IMR-90 (cell line): ENCODE data around the gene CLASP1. TPM values are rescaled to one million over a fixed set of nuclear protein-coding genes. Genes with fewer than 3 reads are reported as not detected.

Experiments
- ATAC-seq: fragments of 200-7000 bp; cut with Tn5 transposase; 2 replicates; pipeline ENCODE4 v1.9.1; 2020; ENCODE audit warnings: low read depth, mild to moderate bottlenecking, moderate library complexity
- BruUV-seq: library from RNA; stranded (reverse); fragments of 400-500 nt; replicated peaks from 2 replicates; lab custom pipeline; 2021; lab: Mats Ljungman, UMichigan
- CTCF ChIA-PET: fragments of 300-600 bp; formaldehyde crosslinking; extraction: SDS; loops from one replicate; lab custom pipeline; 2021; ENCODE audit warnings: antibody characterized with exemption; lab: Yijun Ruan, JAX
- POLR2A ChIA-PET: fragments of 300-600 bp; sonication (Branson Sonifier 250); formaldehyde crosslinking; loops from one replicate; lab custom pipeline; 2022; ENCODE audit warnings: antibody characterized with exemption; ENCODE audit not compliant: unreplicated experiment; lab: Charles Lee
- DNase-seq: peaks from one replicate; pipeline ENCODE4 v3.0.0; 2013
- H2AFZ ChIP-seq: replicated peaks from 2 replicates; pipeline ENCODE3; 2013; ENCODE audit warnings: low read length, mild to moderate bottlenecking; ENCODE audit not compliant: poor library complexity
- H2AK5ac ChIP-seq: 2 replicates; pipeline ENCODE4 v1.6.1; 2013; ENCODE audit warnings: low read depth, low read length, inconsistent platforms
- H2AK9ac ChIP-seq: replicated peaks from 2 replicates; pipeline ENCODE3; 2013; ENCODE audit warnings: mild to moderate bottlenecking, low read depth, low read length, moderate library complexity; ENCODE audit not compliant: poor library complexity
- H2BK120ac ChIP-seq: 2 replicates; pipeline ENCODE4 v1.6.1; 2013; ENCODE audit warnings: low read depth, low read length, inconsistent platforms
- H2BK15ac ChIP-seq: 3 replicates; pipeline ENCODE4 v1.6.1; 2013; ENCODE audit warnings: low read depth, low read length, inconsistent platforms
- H2BK20ac ChIP-seq: 2 replicates; pipeline ENCODE4 v1.6.1; 2013; ENCODE audit warnings: low read depth, mild to moderate bottlenecking, inconsistent platforms, low read length, moderate library complexity
- H2BK5ac ChIP-seq: 2 replicates; pipeline ENCODE4 v1.6.1; 2013; ENCODE audit warnings: mild to moderate bottlenecking, low read depth, low read length, inconsistent platforms; ENCODE audit not compliant: poor library complexity, severe bottlenecking
- H3K14ac ChIP-seq: replicated peaks from 2 replicates; pipeline ENCODE4 v1.6.1; 2013; ENCODE audit warnings: low read depth, low read length, inconsistent platforms
- H3K18ac ChIP-seq: 2 replicates; pipeline ENCODE4 v1.6.1; 2013; ENCODE audit warnings: low read depth, low read length, control low read depth
- H3K23ac ChIP-seq: 2 replicates; pipeline ENCODE4 v1.6.1; 2013; ENCODE audit warnings: low read depth, low read length, inconsistent platforms
- H3K27ac ChIP-seq: 2 replicates; pipeline ENCODE4 v1.5.1; 2013; ENCODE audit warnings: mild to moderate bottlenecking, control low read depth, low read length; ENCODE audit not compliant: insufficient read depth
- H3K27me3 ChIP-seq: 2 replicates; pipeline ENCODE4 v1.6.1; 2013; ENCODE audit warnings: low read length; ENCODE audit not compliant: control insufficient read depth, insufficient read depth
- H3K36me3 ChIP-seq: 2 replicates; pipeline ENCODE4 v1.6.1; 2013; ENCODE audit warnings: low read length, mixed read lengths; ENCODE audit not compliant: control insufficient read depth, insufficient read depth
- H3K4ac ChIP-seq: 2 replicates; pipeline ENCODE4 v1.6.1; 2013; ENCODE audit warnings: low read depth, low read length, inconsistent platforms
- H3K4me1 ChIP-seq: 2 replicates; pipeline ENCODE4 v1.6.1; 2013; ENCODE audit warnings: low read length, mixed read lengths; ENCODE audit not compliant: control insufficient read depth, insufficient read depth
- H3K4me2 ChIP-seq: 2 replicates; pipeline ENCODE4 v1.6.1; 2013; ENCODE audit warnings: low read depth, mild to moderate bottlenecking, control low read depth, low read length, moderate library complexity
- H3K4me3 ChIP-seq: 2 replicates; pipeline ENCODE4 v1.5.1; 2013; ENCODE audit warnings: low read depth, mild to moderate bottlenecking, control low read depth, low read length, moderate library complexity; ENCODE audit not compliant: insufficient read depth
- H3K56ac ChIP-seq: 2 replicates; pipeline ENCODE4 v1.6.1; 2013; ENCODE audit warnings: low read length, inconsistent platforms; ENCODE audit not compliant: insufficient read depth; ENCODE audit errors: extremely low read depth
- H3K79me1 ChIP-seq, 2 experiments: 2 replicates each; pipeline ENCODE4 v1.6.1; 2013; ENCODE audit warnings: low read length in 2 of 2, inconsistent platforms in 1 of 2, low read depth in 1 of 2
- H3K9ac ChIP-seq: 2 replicates; pipeline ENCODE4 v1.6.1; 2013; ENCODE audit warnings: low read depth, low read length, control low read depth
- H3K9me1 ChIP-seq: 2 replicates; pipeline ENCODE4 v1.6.1; 2013; ENCODE audit warnings: low read length, inconsistent platforms; ENCODE audit not compliant: insufficient read depth
- H3K9me3 ChIP-seq: 2 replicates; pipeline ENCODE4 v1.6.1; 2013; ENCODE audit warnings: low read length; ENCODE audit not compliant: control insufficient read depth, insufficient read depth
- H4K20me1 ChIP-seq: 2 replicates; pipeline ENCODE4 v1.6.1; 2013; ENCODE audit warnings: low read length, inconsistent platforms; ENCODE audit not compliant: insufficient read depth
- H4K5ac ChIP-seq: 2 replicates; pipeline ENCODE4 v1.6.1; 2013; ENCODE audit warnings: mild to moderate bottlenecking, low read depth, low read length, control low read depth
- H4K8ac ChIP-seq, 2 experiments: 2 replicates each; pipeline ENCODE4 v1.6.1; 2013; ENCODE audit warnings: low read depth in 2 of 2, low read length in 2 of 2, control low read depth in 1 of 2, inconsistent platforms in 1 of 2
- H4K91ac ChIP-seq: 2 replicates; pipeline ENCODE4 v1.6.1; 2013; ENCODE audit warnings: low read depth, low read length, inconsistent platforms; ENCODE audit not compliant: insufficient read depth
- BHLHE40 ChIP-seq: fragments of 150-350 bp; IDR thresholded peaks from 2 replicates; pipeline ENCODE4 v1.6.1; 2016; ENCODE audit warnings: mild to moderate bottlenecking, low read depth, low read length
- CEBPB ChIP-seq: IDR thresholded peaks from 2 replicates; pipeline ENCODE4 v1.6.1; 2012; ENCODE audit warnings: low read depth, low read length, improper control_type of control experiment
- CHD1 ChIP-seq: IDR thresholded peaks from 2 replicates; pipeline ENCODE4 v1.6.1; 2012; ENCODE audit warnings: low read depth, low read length, improper control_type of control experiment
- CTCF ChIP-seq: conservative IDR thresholded peaks from 2 replicates; pipeline ENCODE4 v1.5.1; 2012; ENCODE audit warnings: mild to moderate bottlenecking, low read depth, low read length, improper control_type of control experiment
- ELK1 ChIP-seq: fragments of 150-350 bp; IDR thresholded peaks from 2 replicates; pipeline ENCODE4 v1.6.1; 2016; ENCODE audit warnings: low read depth, mild to moderate bottlenecking, low read length, moderate library complexity, borderline replicate concordance
- FOS ChIP-seq: fragments of 150-350 bp; IDR thresholded peaks from 2 replicates; pipeline ENCODE4 v1.6.1; 2016; ENCODE audit warnings: low read depth, low read length
- MAFK ChIP-seq: IDR thresholded peaks from 2 replicates; pipeline ENCODE4 v1.6.1; 2012; ENCODE audit warnings: low read depth, low read length, improper control_type of control experiment
- MAZ ChIP-seq: IDR thresholded peaks from 2 replicates; pipeline ENCODE4 v1.6.1; 2012; ENCODE audit warnings: low read depth, mild to moderate bottlenecking, low read length, improper control_type of control experiment, moderate library complexity, borderline replicate concordance
- MXI1 ChIP-seq: IDR thresholded peaks from 2 replicates; pipeline ENCODE4 v1.6.1; 2012; ENCODE audit warnings: low read depth, mild to moderate bottlenecking, low read length, moderate library complexity, borderline replicate concordance
- NFE2L2 ChIP-seq: fragments of 150-350 bp; IDR thresholded peaks from 2 replicates; pipeline ENCODE4 v1.6.1; 2016; ENCODE audit warnings: low read depth, mild to moderate bottlenecking, low read length
- POLR2A ChIP-seq: IDR thresholded peaks from 2 replicates; pipeline ENCODE4 v1.6.1; 2012; ENCODE audit warnings: mild to moderate bottlenecking, low read depth, low read length
- RAD21 ChIP-seq: IDR thresholded peaks from 2 replicates; pipeline ENCODE4 v1.6.1; 2012; ENCODE audit warnings: low read length, improper control_type of control experiment
- RCOR1 ChIP-seq: IDR thresholded peaks from 2 replicates; pipeline ENCODE4 v1.6.1; 2012; ENCODE audit warnings: mild to moderate bottlenecking, low read length, improper control_type of control experiment; ENCODE audit not compliant: insufficient replicate concordance
- RFX5 ChIP-seq: IDR thresholded peaks from 2 replicates; pipeline ENCODE4 v1.8.0; 2012; ENCODE audit warnings: low read depth, mild to moderate bottlenecking, low read length, moderate library complexity
- SMC3 ChIP-seq: fragments of 150-350 bp; IDR thresholded peaks from 2 replicates; pipeline ENCODE4 v1.6.1; 2016; ENCODE audit warnings: low read depth, mild to moderate bottlenecking, antibody characterized with exemption, low read length, moderate library complexity
- USF2 ChIP-seq: fragments of 150-350 bp; IDR thresholded peaks from 2 replicates; pipeline ENCODE4 v1.6.1; 2017; ENCODE audit warnings: mild to moderate bottlenecking, antibody characterized with exemption, low read length, low read depth
- WGBS, 2 experiments: methylation state at CpG; one replicate each; pipeline versions ENCODE4 v1.1.5 to v1.1.7; 2013; ENCODE audit warnings: missing lambda C conversion rate in 2 of 2; ENCODE audit not compliant: insufficient read length in 1 of 2; ENCODE audit errors: extremely low coverage in 2 of 2; 5-methylcytosine and 5-hydroxymethylcytosine counted together
- dilution Hi-C: fragments of 300-500 bp; cut with HindIII; formaldehyde crosslinking; loops from one replicate; pipeline ENCODE4 v1.14.3; 2018; ENCODE audit warnings: low sequenced_read_pairs; ENCODE audit not compliant: unreplicated experiment
- in situ Hi-C: fragments of 300-500 bp; cut with MboI; formaldehyde crosslinking; loops from 3 replicates; pipeline ENCODE4 v1.14.3; 2019; ENCODE audit warnings: low sequenced_read_pairs, inconsistent platforms, mixed read lengths
- intact Hi-C: fragments of 100-400 bp; cut with micrococcal nuclease; formaldehyde crosslinking; loops from 2 replicates; pipeline ENCODE4 v1.10.0; 2022
- polyA plus RNA-seq, 3 experiments: library from polyadenylated mRNA; depleted of rRNA; stranded (reverse); fragments of >200 nt; gene quantifications; 2 replicates each; pipeline ENCODE4 v1.2.3, GENCODE V29; 2012; ENCODE audit warnings: low replicate concordance in 1 of 3
- total RNA-seq: library from RNA; depleted of rRNA; stranded (reverse); fragments of >200 nt; gene quantifications from 2 replicates; pipeline ENCODE4 v1.2.3, GENCODE V29; 2012

CLASP1 gene
- total and polyA plus RNA-seq, 2 of the 4 experiments (the other 2 are of a cell fraction), result 12.3 to 33.7 TPM

- ChIA-PET CTCF (interaction anchor here (1.6 kb wide), 1 partner anchor 115 kb away, joined by 6 read pairs; no protein-coding TSS in a partner anchor), POLR2A (no interaction called here)
- peak overlapping the region; percentile 18 for H3K23ac ChIP-seq
- no peak overlapping the region for H2BK15ac ChIP-seq
- peaks cover 11% of the 10 kb centered on the region; the same call in 1 of the 2 replicates for H4K20me1 ChIP-seq
- H3K27ac ChIP-seq, result no peak overlapping the region
- H4K91ac ChIP-seq, result no peak overlapping the region
- peak overlapping the region; percentile 52; the same call in 1 of the 2 replicates for H3K4me2 ChIP-seq
- H3K79me1 ChIP-seq, result peaks cover 9 to 61% of the 10 kb centered on the region in 2 experiments
- 0 out of 2 replicates have a peak overlapping the region, but pooled peaks have one; percentile 72 for H3K4me3 ChIP-seq
- no peak overlapping the region for H3K9ac ChIP-seq
- H3K14ac ChIP-seq, result no peak overlapping the region
- ATAC-seq (no peak), DNase-seq (no peak)
- no peak overlapping the region for H4K5ac ChIP-seq
- peaks cover 6% of the 10 kb centered on the region; the same call in 1 of the 2 replicates for H3K4me1 ChIP-seq
- BruUV-seq, result no TSS peak
- H3K56ac ChIP-seq, result peak overlapping the region; percentile 39; the same call in 1 of the 2 replicates
- peaks cover 7% of the 10 kb centered on the region; the same call in 1 of the 2 replicates for H3K9me1 ChIP-seq
- H3K27me3 ChIP-seq, result no peaks in the 10 kb centered on the region
- H3K36me3 ChIP-seq, result no peaks in the 10 kb centered on the region
- H2BK5ac ChIP-seq, result peak overlapping the region; percentile 85
- H3K18ac ChIP-seq, result no peak overlapping the region
- H2BK20ac ChIP-seq, result no peak overlapping the region
- no peak overlapping the region for H3K4ac ChIP-seq
- intact Hi-C loops, result loop anchor here (5.0 kb wide), 1 partner anchor 50 kb away; no protein-coding TSS in a partner anchor
- TF ChIP-seq ELK1 (no peak), FOS (no peak), CEBPB (no peak), CTCF (no peak), MXI1 (no peak), BHLHE40 (no peak), CHD1 (no peak), SMC3 (no peak), USF2 (no peak), MAZ (no peak), RCOR1 (no peak), NFE2L2 (no peak), RFX5 (no peak), POLR2A (no peak), RAD21 (no peak), MAFK (no peak)
- H2AK5ac ChIP-seq, result no peak overlapping the region
- dilution Hi-C loops, result no loop called here
- no CpG with 5 or more reads among the region's 1 CpG for WGBS, 2 experiments
- no peak overlapping the region for H2AFZ ChIP-seq
- no peak overlapping the region for H4K8ac ChIP-seq
- in situ Hi-C loops, result no loop called here
- H2BK120ac ChIP-seq, result no peak overlapping the region
- no peaks in the 10 kb centered on the region for H3K9me3 ChIP-seq
- no peak overlapping the region for H2AK9ac ChIP-seq
These were observed 1.9 kb downstream of the CLASP1 start for GRCh38 chr2:121647396-121647795.
